HFFc6 (cell line): ENCODE measurements around the gene ACTRT2. TPM values are rescaled to one million over a fixed set of nuclear protein-coding genes. Genes with fewer than 3 reads are reported as not detected.

Experiments used
- DNase-seq: peaks from one replicate; pipeline ENCODE4 v3.0.0-alpha.2; 2018
- H3K27ac Mint-ChIP-seq: 2 replicates; pipeline ENCODE4 v1.8.0; 2020; ENCODE audit warnings: mild to moderate bottlenecking, mixed read lengths
- H3K27me3 Mint-ChIP-seq: 2 replicates; pipeline ENCODE4 v1.8.0; 2021; ENCODE audit warnings: mild to moderate bottlenecking, moderate library complexity, mixed read lengths; ENCODE audit not compliant: insufficient read depth
- H3K36me3 Mint-ChIP-seq: 2 replicates; pipeline ENCODE4 v1.8.0; 2021; ENCODE audit warnings: low read depth, mixed read lengths
- H3K4me1 Mint-ChIP-seq: 2 replicates; pipeline ENCODE4 v1.8.0; 2020; ENCODE audit warnings: low read depth, mixed read lengths
- H3K4me3 Mint-ChIP-seq: 2 replicates; pipeline ENCODE4 v1.8.0; 2020; ENCODE audit warnings: mild to moderate bottlenecking, moderate library complexity, mixed read lengths
- H3K9me3 Mint-ChIP-seq: 2 replicates; pipeline ENCODE4 v1.8.0; 2020; ENCODE audit warnings: mild to moderate bottlenecking, mixed read lengths
- total RNA-seq, 6 experiments: library from RNA; stranded (reverse); fragmentation: NEBNext Ultra II Directional; extraction: Animal tissue kit (Norgen Biotek cat#: 25700); gene quantifications; 2 replicates in 1 of 6; 3 replicates in 5 of 6; pipeline ENCODE4 v1.2.3, GENCODE V29; 2021
- TF ChIP-seq, protein P1 (sequence below): fragments of 200-600 bp; sonication (generic); IDR thresholded peaks from 2 replicates; pipeline ENCODE4 v1.5.0; 2021; ENCODE audit warnings: antibody characterized with exemption, mild to moderate bottlenecking

ACTRT2 gene
- total RNA-seq, 6 experiments from 2014 or later = not detected

- Mint-ChIP-seq H3K4me1 (no peaks in the 10 kb centered on the region), H3K27me3 (peaks cover 3% of the 10 kb centered on the region; the same call in 1 of the 2 replicates), H3K27ac (no peak overlapping the region), H3K4me3 (no peak overlapping the region), H3K9me3 (peaks cover 36% of the 10 kb centered on the region), H3K36me3 (0 out of 2 replicates have a peak, but pooled peaks cover 6% of the 10 kb centered on the region)
- no peak for DNase-seq
- TF ChIP-seq, protein P1, sequence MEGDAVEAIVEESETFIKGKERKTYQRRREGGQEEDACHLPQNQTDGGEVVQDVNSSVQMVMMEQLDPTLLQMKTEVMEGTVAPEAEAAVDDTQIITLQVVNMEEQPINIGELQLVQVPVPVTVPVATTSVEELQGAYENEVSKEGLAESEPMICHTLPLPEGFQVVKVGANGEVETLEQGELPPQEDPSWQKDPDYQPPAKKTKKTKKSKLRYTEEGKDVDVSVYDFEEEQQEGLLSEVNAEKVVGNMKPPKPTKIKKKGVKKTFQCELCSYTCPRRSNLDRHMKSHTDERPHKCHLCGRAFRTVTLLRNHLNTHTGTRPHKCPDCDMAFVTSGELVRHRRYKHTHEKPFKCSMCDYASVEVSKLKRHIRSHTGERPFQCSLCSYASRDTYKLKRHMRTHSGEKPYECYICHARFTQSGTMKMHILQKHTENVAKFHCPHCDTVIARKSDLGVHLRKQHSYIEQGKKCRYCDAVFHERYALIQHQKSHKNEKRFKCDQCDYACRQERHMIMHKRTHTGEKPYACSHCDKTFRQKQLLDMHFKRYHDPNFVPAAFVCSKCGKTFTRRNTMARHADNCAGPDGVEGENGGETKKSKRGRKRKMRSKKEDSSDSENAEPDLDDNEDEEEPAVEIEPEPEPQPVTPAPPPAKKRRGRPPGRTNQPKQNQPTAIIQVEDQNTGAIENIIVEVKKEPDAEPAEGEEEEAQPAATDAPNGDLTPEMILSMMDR = no peak
Observed at GRCh38 chr1:3035563-3036446, 14.5 kb downstream of the ACTRT2 start.

DNA sequence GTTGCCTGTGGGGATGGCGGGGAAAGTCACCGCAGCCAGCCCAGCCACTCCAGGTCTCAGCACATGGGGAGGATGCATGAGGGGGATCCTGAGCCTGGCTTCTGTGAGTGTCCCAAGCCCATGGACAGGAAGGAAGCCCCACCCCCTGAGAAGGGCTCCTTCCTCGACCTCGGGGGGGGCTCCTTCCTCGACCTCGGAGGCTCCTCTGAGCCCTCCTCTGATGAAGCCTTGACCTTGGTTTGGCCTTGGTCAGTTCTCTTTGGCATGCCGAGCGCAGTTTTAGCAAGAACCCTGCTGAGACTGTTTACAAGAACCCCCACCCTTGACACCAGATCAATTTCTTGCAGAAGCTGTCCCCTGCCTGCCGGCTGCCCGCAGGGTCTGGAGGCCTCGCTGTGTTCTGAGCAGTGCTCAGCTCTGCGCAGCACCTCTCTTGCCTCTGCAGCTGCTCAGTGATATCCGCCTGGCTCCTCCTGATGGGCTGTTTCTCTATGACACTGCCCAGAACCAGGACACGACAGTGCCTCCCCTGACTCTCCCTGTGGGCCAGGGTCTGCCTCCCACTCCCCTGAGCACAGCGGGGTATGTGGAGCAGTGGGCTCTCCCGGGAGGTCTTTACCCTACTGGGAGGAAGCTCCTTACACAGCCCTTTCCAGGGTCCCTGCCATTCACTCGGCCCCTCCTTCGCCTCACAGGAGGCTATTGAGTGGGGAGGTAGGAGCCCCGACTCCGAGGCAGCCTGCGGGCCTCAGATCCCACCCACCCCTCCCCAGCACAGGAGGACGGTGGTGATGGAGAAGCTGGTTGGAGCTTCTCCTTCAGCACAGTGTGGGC is 15.4 kb downstream of the ACTRT2 start:
- no peaks in the 10 kb centered on the region for H3K4me1 Mint-ChIP-seq
- TF ChIP-seq, protein P1 = no peak
- peaks cover 31% of the 10 kb centered on the region for H3K9me3 Mint-ChIP-seq
- no peak overlapping the region for H3K27ac Mint-ChIP-seq
- no peak overlapping the region for H3K4me3 Mint-ChIP-seq
- no peak for DNase-seq
- peaks cover 3% of the 10 kb centered on the region; the same call in 1 of the 2 replicates for H3K27me3 Mint-ChIP-seq
- H3K36me3 Mint-ChIP-seq = 0 out of 2 replicates have a peak, but pooled peaks cover 6% of the 10 kb centered on the region

- no peak for DNase-seq
- Mint-ChIP-seq H3K9me3 (peaks cover 27% of the 10 kb centered on the region), H3K36me3 (0 out of 2 replicates have a peak, but pooled peaks cover 6% of the 10 kb centered on the region), H3K27me3 (peaks cover 3% of the 10 kb centered on the region; the same call in 1 of the 2 replicates), H3K27ac (no peak overlapping the region), H3K4me1 (no peaks in the 10 kb centered on the region), H3K4me3 (no peak overlapping the region)
- TF ChIP-seq, protein P1 = no peak
Observed at GRCh38 chr1:3037281-3038040, 16.2 kb downstream of the ACTRT2 start.

DNA sequence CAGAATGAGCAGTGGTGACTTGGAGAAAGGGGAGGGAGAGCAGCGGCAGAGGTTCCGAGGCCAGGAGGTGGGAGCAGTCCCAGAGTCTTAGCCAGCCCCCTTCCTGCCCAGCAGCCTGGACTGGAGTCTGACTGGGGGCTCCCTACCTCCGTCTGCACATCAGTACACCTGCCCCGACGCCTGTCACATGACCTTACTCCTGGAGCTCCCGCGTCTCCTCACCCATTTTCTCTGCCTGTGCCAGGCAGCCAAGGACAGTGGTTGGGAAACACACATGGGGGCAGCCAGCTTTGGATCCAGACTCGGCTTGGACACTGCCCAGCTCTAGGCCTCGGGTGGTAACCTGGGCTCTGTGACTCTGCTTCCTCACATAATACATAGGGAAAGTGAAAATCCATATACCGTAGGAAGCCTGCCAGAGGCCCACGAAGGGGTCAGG is 16.9 kb downstream of the ACTRT2 start:
- DNase-seq = no peak
- TF ChIP-seq, protein P1 = no peak
- H3K4me1 Mint-ChIP-seq = no peaks in the 10 kb centered on the region
- H3K9me3 Mint-ChIP-seq = peaks cover 27% of the 10 kb centered on the region
- no peak overlapping the region for H3K27ac Mint-ChIP-seq
- 0 out of 2 replicates have a peak, but pooled peaks cover 6% of the 10 kb centered on the region for H3K36me3 Mint-ChIP-seq
- no peak overlapping the region for H3K4me3 Mint-ChIP-seq
- peaks cover 3% of the 10 kb centered on the region; the same call in 1 of the 2 replicates for H3K27me3 Mint-ChIP-seq
